Mesenteric fat pad (tissue), 1 donor: ENCODE data around the gene SLC39A10. TPM values are rescaled to one million over a fixed set of nuclear protein-coding genes. Genes with fewer than 3 reads are reported as not detected.
"Not testable (repeated sequence)": the region's sequence is repeated elsewhere in the genome, so short reads cannot be mapped to it uniquely, and the experiment has no call there.

Experiments used
- DNase-seq: peaks from one replicate; pipeline ENCODE4 v3.0.0-alpha.2; 2020; ENCODE audit warnings: low spot score
- total RNA-seq: library from RNA; stranded (reverse); fragmentation: NEBNext Ultra II Directional; extraction: Animal tissue kit (Norgen Biotek cat#: 25700); gene quantifications from one replicate; pipeline ENCODE4 v1.2.1, GENCODE V29; 2021
- donor health status: DM: yes; HTN: yes; CAD: no.

Gene SLC39A10
- total RNA-seq, 1 donor from 2014 or later: 13.2 TPM

- no peak for DNase-seq
These were observed 15.6 kb downstream of the SLC39A10 start for GRCh38 chr2:195672674-195673073.

- DNase-seq: no peak
These were observed 17.6 kb downstream of the SLC39A10 start for GRCh38 chr2:195674491-195675221.

- DNase-seq: no peak
These were observed 18.9 kb downstream of the SLC39A10 start for GRCh38 chr2:195675783-195676427.

- no peak for DNase-seq
These were observed 20.3 kb downstream of the SLC39A10 start for GRCh38 chr2:195677290-195677689.

GRCh38 chr2:195677884-195678283 lies 20.9 kb downstream of the SLC39A10 start:
- no peak for DNase-seq

GRCh38 chr2:195682077-195682476 lies 25.1 kb downstream of the SLC39A10 start:
- no peak for DNase-seq

GRCh38 chr2:195683174-195683573 lies 26.1 kb downstream of the SLC39A10 start:
- no peak for DNase-seq

GRCh38 chr2:195686564-195686963 lies 29.5 kb downstream of the SLC39A10 start:
- no peak for DNase-seq

- DNase-seq: no peak
These were observed 30.5 kb downstream of the SLC39A10 start for GRCh38 chr2:195687320-195688086.

- DNase-seq: not testable (repeated sequence)
These were observed 35.5 kb downstream of the SLC39A10 start for GRCh38 chr2:195692531-195692930.

GRCh38 chr2:195694553-195694952 lies 37.5 kb downstream of the SLC39A10 start:
- DNase-seq: no peak

- no peak for DNase-seq
These were observed 38.1 kb downstream of the SLC39A10 start for GRCh38 chr2:195695002-195695631.

GRCh38 chr2:195696012-195696411 lies 39.0 kb downstream of the SLC39A10 start:
- no peak for DNase-seq

- no peak for DNase-seq
These were observed 40.7 kb downstream of the SLC39A10 start for GRCh38 chr2:195697681-195698220.

GRCh38 chr2:195700480-195700879 lies 43.5 kb downstream of the SLC39A10 start:
- no peak for DNase-seq

- no peak for DNase-seq
These were observed 49.3 kb downstream of the SLC39A10 start for GRCh38 chr2:195706161-195706900.

- no peak for DNase-seq
These were observed 53.1 kb downstream of the SLC39A10 start for GRCh38 chr2:195709901-195710806.

GRCh38 chr2:195711478-195711877 lies 54.5 kb downstream of the SLC39A10 start:
- no peak for DNase-seq

GRCh38 chr2:195716466-195716865 lies 59.4 kb downstream of the SLC39A10 start:
- DNase-seq: no peak

GRCh38 chr2:195721042-195721441 lies 64.0 kb downstream of the SLC39A10 start:
- DNase-seq: no peak
